Lung (tissue), 12 donors: ENCODE data around the gene NLN. TPM values are rescaled to one million over a fixed set of nuclear protein-coding genes. Genes with fewer than 3 reads are reported as not detected.
"Not testable (repeated sequence)": the region's sequence is repeated elsewhere in the genome, so short reads cannot be mapped to it uniquely, and the experiment has no call there.

Source experiments
- ATAC-seq: fragments of 200-7000 bp; cut with Tn5 transposase; one replicate; pipeline ENCODE4 v1.9.1; 2020; ENCODE audit warnings: moderate number of reproducible peaks; ENCODE audit not compliant: insufficient read depth, low FRiP score
- DNase-seq, 3 donors: peaks; one replicate each; pipeline ENCODE4 v3.0.0-alpha.2; 2013 to 2017
- H3K27ac ChIP-seq, 2 donors: one replicate each; pipeline ENCODE4 v1.5.1; 2013; ENCODE audit warnings: mild to moderate bottlenecking in 2 of 2, moderate library complexity in 2 of 2, control low read depth in 1 of 2, inconsistent platforms in 1 of 2, low read depth in 1 of 2, low read length in 1 of 2
- H3K27me3 ChIP-seq, 3 donors: one replicate each; pipeline ENCODE4 v1.5.1; 2013; ENCODE audit warnings: low read length in 2 of 3; ENCODE audit not compliant: control insufficient read depth in 3 of 3, insufficient read depth in 3 of 3
- H3K36me3 ChIP-seq, 4 donors: one replicate each; pipeline ENCODE4 v1.5.1; 2013; ENCODE audit warnings: low read length in 4 of 4, mild to moderate bottlenecking in 1 of 4, moderate library complexity in 1 of 4; ENCODE audit not compliant: control insufficient read depth in 4 of 4, insufficient read depth in 4 of 4
- H3K4me1 ChIP-seq, 5 donors: one replicate each; pipeline ENCODE4 v1.5.1; 2013; ENCODE audit warnings: low read length in 5 of 5, mild to moderate bottlenecking in 2 of 5, moderate library complexity in 1 of 5; ENCODE audit not compliant: control insufficient read depth in 5 of 5, insufficient read depth in 5 of 5
- H3K4me3 ChIP-seq: one replicate; pipeline ENCODE4 v1.5.1; 2013; ENCODE audit warnings: mild to moderate bottlenecking, control low read depth, moderate library complexity
- H3K9ac ChIP-seq, 2 donors: one replicate each; pipeline ENCODE4 v1.5.1; 2013; ENCODE audit warnings: low read length in 2 of 2, control low read depth in 1 of 2; ENCODE audit not compliant: insufficient read depth in 1 of 2
- H3K9me3 ChIP-seq, 4 donors: one replicate each; pipeline ENCODE4 v1.5.1; 2013; ENCODE audit warnings: low read length in 3 of 4, mild to moderate bottlenecking in 1 of 4, moderate library complexity in 1 of 4; ENCODE audit not compliant: control insufficient read depth in 4 of 4, insufficient read depth in 3 of 4
- CTCF ChIP-seq: IDR thresholded peaks from 2 replicates; pipeline ENCODE4 v1.5.1; 2012; ENCODE audit warnings: mild to moderate bottlenecking; ENCODE audit errors: control extremely low read depth, extremely low read depth
- WGBS, 2 donors: extraction: QIAGEN DNeasy Blood & Tissue Kit; methylation state at CpG; one replicate each; pipeline ENCODE4 v1.1.7; 2013; 5-methylcytosine and 5-hydroxymethylcytosine counted together
- polyA plus RNA-seq, 2 donors: library from polyadenylated mRNA; stranded (reverse); fragments of 200-250 nt; gene quantifications; one replicate each; pipeline ENCODE4 v1.2.1, GENCODE V29; 2013
- total RNA-seq, 2 donors: library from RNA; depleted of rRNA in 1 of 2; stranded (reverse); fragments of >200 nt in 1 of 2; gene quantifications; one replicate each; pipeline ENCODE4 v1.2.1, GENCODE V29; 2014 to 2021
- donor health status: control.
- donor health status: control.
- donor health status: Bipolar disorder and iron deficiency.
- donor health status: healthy.
- donor health status: DM: yes; HTN: yes; CAD: no.

The NLN gene
- total and polyA plus RNA-seq, 4 donors: 2.9 to 21.3 (median 11.8) TPM

GRCh38 chr5:65778126-65778525 is 56.1 kb downstream of the NLN start:
- no peak overlapping the region for H3K27ac ChIP-seq
- H3K27me3 ChIP-seq: no peaks in the 10 kb centered on the region
- H3K9ac ChIP-seq: no peak overlapping the region
- TF ChIP-seq CTCF: no peak
- ATAC-seq: no peak
- 66 to 81% methylated on average over 1 of the region's 1 CpG for WGBS, 2 donors
- H3K36me3 ChIP-seq: peaks cover 0 to 9% (median 5%) of the 10 kb centered on the region in 4 donors
- peak in 1 of 3 donors; percentile 6 for DNase-seq
- H3K4me3 ChIP-seq: no peak overlapping the region
- H3K9me3 ChIP-seq: no peaks in the 10 kb centered on the region
- peaks cover 0 to 2% (median 0%) of the 10 kb centered on the region in 5 donors for H3K4me1 ChIP-seq

DNA sequence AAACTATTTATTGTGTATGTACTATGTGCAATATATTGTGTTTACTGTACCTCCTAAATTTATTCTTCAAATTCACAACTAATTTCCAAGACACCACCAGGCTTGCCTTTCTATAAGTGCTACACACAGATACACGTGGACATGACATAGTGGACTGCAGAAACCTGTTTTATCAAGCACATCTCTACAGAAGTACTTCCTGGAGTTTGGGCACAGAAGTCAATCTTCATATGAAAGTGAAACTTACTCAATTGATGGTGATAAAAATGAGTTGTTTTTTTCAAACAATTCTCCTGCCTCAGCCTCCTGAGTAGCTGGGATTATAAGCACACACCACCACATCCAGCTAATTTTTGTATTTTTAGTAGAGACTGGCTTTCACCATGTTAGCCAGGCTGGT is 57.6 kb downstream of the NLN start:
- Histone ChIP-seq H3K4me1 (peaks cover 0 to 2% (median 0%) of the 10 kb centered on the region in 5 donors), H3K9ac (no peak overlapping the region), H3K27ac (no peak overlapping the region), H3K36me3 (peaks cover 0 to 9% (median 5%) of the 10 kb centered on the region in 4 donors), H3K27me3 (no peaks in the 10 kb centered on the region), H3K4me3 (no peak overlapping the region), H3K9me3 (no peaks in the 10 kb centered on the region)
- no peak for DNase-seq
- no peak for ATAC-seq
- WGBS, 2 donors: 22 to 36% methylated on average over 1 of the region's 1 CpG
- no peak for TF ChIP-seq CTCF

DNA sequence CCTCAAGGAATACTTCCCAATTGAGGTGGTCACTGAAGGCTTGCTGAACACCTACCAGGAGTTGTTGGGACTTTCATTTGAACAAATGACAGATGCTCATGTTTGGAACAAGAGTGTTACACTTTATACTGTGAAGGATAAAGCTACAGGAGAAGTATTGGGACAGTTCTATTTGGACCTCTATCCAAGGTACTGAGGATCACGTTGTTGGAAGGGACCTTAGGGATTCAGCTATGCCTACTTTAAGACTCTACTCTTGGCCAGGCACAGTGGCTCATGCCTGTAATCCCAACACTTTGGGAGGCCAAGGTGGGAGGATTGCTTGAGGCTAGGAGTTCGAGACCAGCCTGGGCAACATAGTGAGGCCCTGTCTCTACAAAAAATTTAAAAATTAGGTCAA is 66.3 kb downstream of the NLN start:
- 97 to 98% methylated on average over 2 of the region's 2 CpGs for WGBS, 2 donors
- not testable (repeated sequence) for H3K9ac ChIP-seq, H3K36me3 ChIP-seq, H3K9me3 ChIP-seq, H3K27ac ChIP-seq, ATAC-seq, H3K27me3 ChIP-seq, H3K4me1 ChIP-seq, H3K4me3 ChIP-seq, DNase-seq

DNA sequence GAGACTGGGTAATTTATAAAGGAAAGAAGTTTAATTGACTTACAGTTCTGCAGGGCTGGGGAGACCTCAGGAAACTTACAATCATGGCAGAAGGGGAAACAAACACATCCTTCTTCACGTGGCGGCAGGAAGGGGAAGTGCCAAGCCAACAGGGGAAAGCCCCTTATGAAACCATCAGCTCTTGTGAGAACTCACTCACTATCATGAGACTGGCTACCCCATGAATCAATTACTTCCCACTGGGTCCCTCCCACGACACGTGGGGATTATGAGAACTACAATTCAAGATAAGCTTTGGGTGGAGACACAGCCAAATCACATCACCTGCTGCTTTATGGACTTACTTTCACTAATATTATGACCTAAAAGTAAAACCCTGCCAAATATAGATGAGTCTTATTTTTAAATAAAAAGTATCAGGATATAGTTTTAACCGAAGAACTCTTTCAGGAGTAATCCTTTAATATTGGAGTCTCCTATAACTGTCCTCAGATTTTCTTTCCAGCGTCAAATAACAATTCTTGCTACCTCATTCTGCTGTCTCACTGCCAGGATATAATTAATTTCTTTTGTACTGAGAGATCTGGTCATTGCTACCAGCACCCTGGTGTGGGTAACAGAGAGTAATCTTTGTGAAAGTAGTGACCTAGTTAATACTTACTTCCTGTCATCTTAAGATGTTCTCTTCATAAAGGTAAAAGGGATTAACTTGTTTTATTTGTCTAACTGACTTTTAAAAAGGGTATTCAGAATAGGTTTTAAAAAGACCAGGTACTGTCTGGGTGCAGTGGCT is 68.6 kb downstream of the NLN start:
- Histone ChIP-seq H3K27me3 (no peaks in the 10 kb centered on the region), H3K27ac (no peak overlapping the region), H3K9me3 (no peaks in the 10 kb centered on the region), H3K4me3 (no peak overlapping the region), H3K9ac (no peak overlapping the region), H3K36me3 (peaks cover 0 to 5% (median 2%) of the 10 kb centered on the region in 4 donors), H3K4me1 (no peaks in the 10 kb centered on the region)
- WGBS, 2 donors: 48 to 58% methylated on average over 6 of the region's 6 CpGs
- no peak for ATAC-seq
- no peak for TF ChIP-seq CTCF
- no peak for DNase-seq
